GM18858 (cell line): ENCODE measurements around the gene DOCK9.
"Not testable (repeated sequence)": the region's sequence is repeated elsewhere in the genome, so short reads cannot be mapped to it uniquely, and the experiment has no call there.

Source experiments
- ATAC-seq: cut with Tn5 transposase; IDR thresholded peaks from one replicate; pipeline ENCODE4 v1.9.1; 2021; ENCODE audit not compliant: unreplicated experiment

The DOCK9 gene

DNA sequence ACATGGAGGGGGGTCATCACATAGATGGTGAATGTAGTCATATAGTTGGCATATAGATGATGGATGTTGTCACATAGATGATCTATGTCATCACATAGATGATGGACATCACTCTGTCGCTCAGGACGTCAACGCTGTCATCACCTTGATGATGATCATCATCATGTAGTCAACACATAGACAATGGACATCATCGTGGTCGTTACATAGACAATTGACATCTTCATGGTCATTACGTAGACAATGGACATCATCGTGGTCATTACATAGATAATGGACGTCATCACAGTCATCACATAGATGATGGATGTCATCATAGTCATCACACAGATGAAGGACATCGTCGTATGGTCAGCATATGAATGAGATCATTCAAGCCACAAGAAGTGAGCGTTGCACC, 196.8 kb downstream of the DOCK9 start:
- ATAC-seq, result no peak

GRCh38 chr13:98780451-98780850, 197.4 kb downstream of the DOCK9 start:
- ATAC-seq, result no peak

- no peak for ATAC-seq
Measured at GRCh38 chr13:98779695-98780094, 198.2 kb downstream of the DOCK9 start.

DNA sequence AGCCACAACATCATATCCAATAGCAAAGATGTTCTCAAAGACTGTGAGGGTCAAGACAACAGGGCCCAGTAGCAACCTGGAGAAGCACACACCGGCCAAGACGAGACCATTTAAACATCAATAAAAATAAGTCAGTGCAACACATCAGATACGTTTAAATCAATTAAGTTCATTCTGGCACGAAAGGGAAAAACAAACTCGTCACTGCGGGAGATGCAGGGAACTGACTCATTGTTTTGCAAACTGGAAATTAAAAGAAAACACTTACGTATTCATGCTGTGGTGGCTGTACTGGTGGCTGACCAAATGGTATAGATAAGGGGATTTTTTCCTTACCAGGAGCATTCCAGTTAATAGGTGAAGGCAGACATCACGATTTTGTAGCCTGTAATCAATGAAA, 199.1 kb downstream of the DOCK9 start:
- ATAC-seq, result no peak

DNA sequence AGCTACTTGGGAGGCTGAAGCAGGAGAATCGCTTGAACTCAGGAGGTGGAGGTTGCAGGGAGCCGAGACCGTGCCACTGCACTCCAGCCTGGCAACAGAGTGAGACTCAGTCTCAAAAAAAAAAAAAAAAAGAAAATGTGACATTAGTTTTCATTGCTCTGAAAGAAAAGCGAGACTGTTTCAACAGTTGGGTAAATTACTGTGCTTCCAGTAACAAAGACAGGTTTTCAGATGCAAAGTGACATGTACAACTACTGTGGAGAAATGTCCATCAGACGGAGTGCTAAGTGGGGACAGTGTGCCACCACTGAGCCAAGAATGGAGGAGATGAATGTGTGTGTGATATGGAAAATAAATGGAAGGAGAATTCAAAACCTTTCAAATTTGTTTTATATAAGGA, 201.2 kb downstream of the DOCK9 start:
- ATAC-seq, result no peak

GRCh38 chr13:98775844-98776598, 201.8 kb downstream of the DOCK9 start:
- no peak for ATAC-seq

- ATAC-seq, result no peak
Measured at GRCh38 chr13:98775386-98775785, 202.5 kb downstream of the DOCK9 start.

DNA sequence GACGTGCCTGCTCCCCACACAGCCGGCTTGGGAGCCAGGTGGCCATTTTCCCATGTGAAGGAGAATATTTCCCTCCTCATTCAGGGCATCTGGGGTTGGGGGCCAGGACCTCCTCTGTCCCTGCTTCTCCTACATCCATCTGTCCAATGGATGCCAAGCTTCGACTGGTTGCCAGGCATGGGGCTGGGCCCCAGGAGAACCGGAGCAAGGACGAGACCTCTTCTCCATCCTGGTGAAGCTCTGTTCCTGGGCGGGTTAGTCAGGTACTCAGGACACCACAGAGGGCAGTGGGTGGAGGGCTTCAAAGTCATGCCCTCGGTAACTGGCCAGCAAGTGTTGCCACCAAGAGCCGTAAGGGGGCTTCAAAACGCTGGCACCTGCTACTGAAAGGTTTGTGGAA, 203.1 kb downstream of the DOCK9 start:
- ATAC-seq, result no peak

GRCh38 chr13:98773921-98774320, 203.9 kb downstream of the DOCK9 start:
- ATAC-seq, result no peak

DNA sequence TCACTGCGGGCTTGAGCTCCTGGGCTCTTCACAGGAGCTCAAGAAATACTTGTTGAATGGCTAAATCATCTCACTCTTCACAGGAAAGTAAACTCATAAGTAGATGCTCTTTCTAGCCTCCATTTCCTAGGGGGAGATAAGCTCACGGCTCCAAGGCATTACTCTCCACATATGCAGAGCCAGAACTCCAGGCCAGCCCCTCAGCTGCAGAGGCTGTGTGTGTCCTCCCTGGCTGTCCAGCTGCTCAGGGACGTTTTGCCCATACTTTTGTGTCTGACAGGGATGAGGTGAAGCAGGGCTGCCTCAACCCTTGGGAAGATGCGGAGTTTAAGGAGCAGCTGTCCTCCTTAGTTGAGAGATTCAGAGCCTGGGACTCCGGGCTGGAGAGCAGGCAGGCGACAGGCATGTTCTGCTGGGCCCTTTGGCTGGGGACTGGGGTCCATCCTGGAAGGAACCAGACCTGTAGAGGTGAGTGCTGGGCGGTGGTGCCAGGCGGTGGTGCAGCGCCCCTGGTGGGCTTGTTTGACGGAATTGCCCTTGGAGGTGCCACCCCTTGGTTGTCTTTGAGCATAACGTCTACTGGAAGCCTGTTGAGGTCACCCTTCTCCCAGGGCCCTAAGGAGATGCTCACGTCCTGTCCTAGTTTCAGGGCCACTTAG, 204.9 kb downstream of the DOCK9 start:
- no peak for ATAC-seq

GRCh38 chr13:98771838-98772611, 205.8 kb downstream of the DOCK9 start:
- ATAC-seq, result no peak

GRCh38 chr13:98769736-98770135, 208.1 kb downstream of the DOCK9 start:
- ATAC-seq, result no peak

DNA sequence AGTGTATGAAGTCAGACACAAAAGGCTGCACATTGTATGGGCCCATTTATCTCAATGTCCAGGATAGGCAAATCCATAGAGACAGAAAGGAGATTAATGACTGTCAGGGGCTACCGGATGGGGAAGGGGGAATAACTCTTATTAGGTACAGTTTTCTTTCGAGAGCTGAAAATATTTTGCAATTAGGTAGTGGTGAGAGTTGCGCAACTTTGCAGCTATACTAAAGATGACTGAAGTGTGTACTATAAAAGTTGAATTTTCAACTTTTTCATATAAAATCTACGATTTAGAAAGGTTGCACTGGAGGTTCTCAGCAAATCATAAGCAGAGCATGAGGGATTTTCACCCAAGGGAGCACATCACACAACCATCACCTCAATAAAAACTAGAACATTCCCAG, 209.3 kb downstream of the DOCK9 start:
- ATAC-seq, result no peak

- ATAC-seq, result no peak
Measured at GRCh38 chr13:98766697-98767096, 211.2 kb downstream of the DOCK9 start.

DNA sequence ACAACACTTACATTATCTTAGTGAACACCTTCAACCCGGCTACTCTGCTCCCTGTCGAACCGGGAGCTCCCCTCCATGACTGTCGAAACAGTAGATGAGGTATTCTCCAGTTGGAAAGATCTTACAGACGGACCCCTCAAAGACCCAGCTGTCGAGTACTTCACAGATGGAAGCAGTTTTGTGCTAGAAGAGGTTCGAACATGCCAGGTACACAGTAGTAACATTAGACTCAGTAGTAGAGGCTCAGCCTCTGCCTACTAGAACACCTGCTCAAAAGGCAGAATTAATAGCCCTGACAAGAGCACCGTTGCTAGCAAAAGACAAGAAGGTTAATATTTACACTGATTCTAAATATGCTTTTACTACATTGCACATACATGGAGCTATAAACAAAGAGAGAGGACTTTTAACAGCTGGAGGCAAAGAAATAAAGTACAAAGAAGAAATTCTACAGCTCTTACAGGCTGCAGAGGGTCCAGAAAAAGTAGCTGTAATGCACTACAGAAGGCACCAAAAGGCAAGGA, 211.8 kb downstream of the DOCK9 start:
- no peak for ATAC-seq

DNA sequence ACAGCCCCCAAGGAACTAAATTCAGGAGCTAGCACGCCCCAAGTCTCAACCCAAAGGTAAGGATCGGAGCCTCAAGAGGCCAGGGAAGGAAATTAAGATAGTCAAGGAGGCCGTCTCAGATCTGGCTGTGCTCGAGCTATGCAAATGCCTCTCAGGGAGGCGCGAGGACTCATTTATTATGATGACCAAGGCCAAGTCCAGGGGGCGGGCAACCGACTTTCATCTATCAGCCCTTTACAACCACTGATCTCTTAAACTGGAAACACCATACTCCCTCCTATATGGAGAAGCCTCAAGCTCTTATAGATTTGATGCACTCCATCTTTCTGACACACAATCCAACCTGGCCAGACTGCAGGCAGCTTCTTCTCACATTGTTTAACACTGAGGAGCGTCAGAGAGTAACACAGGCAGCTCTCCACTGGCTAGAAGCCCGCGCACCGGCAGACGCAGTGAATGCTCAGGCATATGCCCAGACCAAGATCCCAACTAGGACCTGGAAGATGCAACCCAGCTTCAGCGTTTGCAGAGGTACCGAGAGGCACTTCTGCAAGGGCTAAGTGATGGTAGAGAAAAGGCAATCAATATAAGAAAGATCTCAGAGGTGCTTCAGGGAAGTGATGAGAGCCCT, 215.8 kb downstream of the DOCK9 start:
- no peak for ATAC-seq

- no peak for ATAC-seq
Measured at GRCh38 chr13:98761126-98761985, 216.5 kb downstream of the DOCK9 start.

- ATAC-seq, result no peak
Measured at GRCh38 chr13:98755729-98756128, 222.1 kb downstream of the DOCK9 start.

DNA sequence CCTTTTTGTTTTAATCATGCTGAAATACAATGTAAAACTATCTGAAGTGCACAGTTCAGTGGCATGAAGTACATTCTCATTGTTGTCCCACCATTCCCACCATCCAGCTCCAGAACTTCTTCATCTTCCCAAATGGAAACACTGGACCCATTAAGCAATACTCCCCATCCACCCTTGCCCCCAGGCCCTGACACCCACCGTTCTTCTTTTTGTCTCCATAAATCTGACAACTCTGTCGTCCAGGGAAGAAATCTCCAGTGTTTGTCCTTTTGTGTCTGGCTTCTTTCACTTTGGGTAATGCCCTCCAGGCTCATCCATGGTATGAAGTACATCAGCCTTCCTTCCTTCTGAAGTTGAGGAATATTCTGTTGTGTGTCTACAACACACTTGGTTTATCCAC, 222.7 kb downstream of the DOCK9 start:
- no peak for ATAC-seq

- ATAC-seq, result not testable (repeated sequence)
Measured at GRCh38 chr13:98754468-98754867, 223.4 kb downstream of the DOCK9 start.
